Osteoblast (primary cell): ENCODE data around the gene INAVA. TPM values are rescaled to one million over a fixed set of nuclear protein-coding genes. Genes with fewer than 3 reads are reported as not detected.

ENCODE experiments used
- DNase-seq: peaks from one replicate; pipeline ENCODE4 v3.0.0; 2011; ENCODE audit warnings: low spot score, mixed read lengths; ENCODE audit not compliant: insufficient read length; ENCODE audit errors: missing footprints
- H2AFZ ChIP-seq: 2 replicates; pipeline ENCODE4 v1.6.0; 2011; ENCODE audit warnings: mild to moderate bottlenecking, low read length
- H3K27ac ChIP-seq: 2 replicates; pipeline ENCODE4 v1.5.1; 2011; ENCODE audit warnings: mild to moderate bottlenecking, low read depth, low read length, moderate library complexity
- H3K27me3 ChIP-seq: 2 replicates; pipeline ENCODE4 v1.6.0; 2012; ENCODE audit warnings: mild to moderate bottlenecking, control low read depth, inconsistent platforms, low read length, moderate library complexity; ENCODE audit not compliant: insufficient read depth
- H3K36me3 ChIP-seq: 2 replicates; pipeline ENCODE4 v1.5.1; 2011; ENCODE audit warnings: mild to moderate bottlenecking, low read length, control low read depth, moderate library complexity; ENCODE audit not compliant: insufficient read depth
- H3K4me1 ChIP-seq: 2 replicates; pipeline ENCODE4 v1.5.1; 2011; ENCODE audit warnings: mild to moderate bottlenecking, low read length, control low read depth, moderate library complexity; ENCODE audit not compliant: insufficient read depth
- H3K4me2 ChIP-seq: 2 replicates; pipeline ENCODE4 v1.6.0; 2011; ENCODE audit warnings: mild to moderate bottlenecking, low read length; ENCODE audit not compliant: insufficient read depth
- H3K4me3 ChIP-seq: fragments of 200-600 bp; sonication (generic); 3 replicates; pipeline ENCODE4 v1.5.1; 2012; ENCODE audit warnings: mild to moderate bottlenecking, low read length, inconsistent platforms; ENCODE audit not compliant: insufficient read depth
- H3K79me2 ChIP-seq: 2 replicates; pipeline ENCODE4 v1.6.0; 2012; ENCODE audit warnings: mild to moderate bottlenecking, low read length, control low read depth, inconsistent platforms; ENCODE audit not compliant: insufficient read depth
- H3K9me3 ChIP-seq: 2 replicates; pipeline ENCODE4 v1.5.1; 2011; ENCODE audit warnings: low read depth, low read length, control low read depth
- H4K20me1 ChIP-seq: 2 replicates; pipeline ENCODE4 v1.6.0; 2012; ENCODE audit warnings: mild to moderate bottlenecking, low read length, control low read depth; ENCODE audit not compliant: insufficient read depth
- CTCF ChIP-seq: IDR thresholded peaks from 2 replicates; pipeline ENCODE4 v1.5.1; 2011; ENCODE audit warnings: mild to moderate bottlenecking, low read depth, low read length, moderate library complexity; ENCODE audit errors: extremely low read depth
- total RNA-seq: library from RNA; depleted of rRNA; stranded (reverse); fragments of >200 nt; gene quantifications from 2 replicates; pipeline ENCODE4 v1.2.3, GENCODE V29; 2012

Gene INAVA
- total RNA-seq, 1 donor, result 0.36 TPM

GRCh38 chr1:200906491-200906890 lies 11.8 kb downstream of the INAVA start:
- no peak for TF ChIP-seq CTCF
- H2AFZ ChIP-seq, result no peak overlapping the region
- no peak overlapping the region for H3K27ac ChIP-seq
- H3K79me2 ChIP-seq, result no peaks in the 10 kb centered on the region
- no peak overlapping the region for H3K4me3 ChIP-seq
- no peak overlapping the region for H3K4me2 ChIP-seq
- H3K27me3 ChIP-seq, result peaks cover 3% of the 10 kb centered on the region
- no peaks in the 10 kb centered on the region for H3K4me1 ChIP-seq
- no peaks in the 10 kb centered on the region for H3K36me3 ChIP-seq
- no peaks in the 10 kb centered on the region for H3K9me3 ChIP-seq
- no peak for DNase-seq
- H4K20me1 ChIP-seq, result no peaks in the 10 kb centered on the region

- no peak for TF ChIP-seq CTCF
- no peaks in the 10 kb centered on the region for H3K36me3 ChIP-seq
- DNase-seq, result peak; percentile 87
- no peak overlapping the region for H3K4me2 ChIP-seq
- no peak overlapping the region for H3K27ac ChIP-seq
- H3K4me3 ChIP-seq, result no peak overlapping the region
- H2AFZ ChIP-seq, result no peak overlapping the region
- no peaks in the 10 kb centered on the region for H3K9me3 ChIP-seq
- no peaks in the 10 kb centered on the region for H3K4me1 ChIP-seq
- H4K20me1 ChIP-seq, result no peaks in the 10 kb centered on the region
- no peaks in the 10 kb centered on the region for H3K79me2 ChIP-seq
- peaks cover 3% of the 10 kb centered on the region for H3K27me3 ChIP-seq
Measured at GRCh38 chr1:200907611-200908097, 13.0 kb downstream of the INAVA start.

GRCh38 chr1:200908191-200908868 lies 13.6 kb downstream of the INAVA start:
- H3K79me2 ChIP-seq, result no peaks in the 10 kb centered on the region
- no peaks in the 10 kb centered on the region for H4K20me1 ChIP-seq
- H3K27ac ChIP-seq, result no peak overlapping the region
- H3K4me2 ChIP-seq, result no peak overlapping the region
- peaks cover 3% of the 10 kb centered on the region for H3K27me3 ChIP-seq
- no peaks in the 10 kb centered on the region for H3K4me1 ChIP-seq
- H3K36me3 ChIP-seq, result no peaks in the 10 kb centered on the region
- DNase-seq, result no peak
- no peaks in the 10 kb centered on the region for H3K9me3 ChIP-seq
- no peak for TF ChIP-seq CTCF
- H2AFZ ChIP-seq, result no peak overlapping the region
- no peak overlapping the region for H3K4me3 ChIP-seq

- no peak for DNase-seq
- Histone ChIP-seq H3K4me1 (no peaks in the 10 kb centered on the region), H3K27ac (no peak overlapping the region), H2AFZ (no peak overlapping the region), H3K27me3 (peaks cover 3% of the 10 kb centered on the region), H3K9me3 (no peaks in the 10 kb centered on the region), H3K79me2 (no peaks in the 10 kb centered on the region), H3K4me2 (no peak overlapping the region), H3K4me3 (no peak overlapping the region), H4K20me1 (no peaks in the 10 kb centered on the region), H3K36me3 (no peaks in the 10 kb centered on the region)
- no peak for TF ChIP-seq CTCF
Measured at GRCh38 chr1:200909071-200909470, 14.4 kb downstream of the INAVA start.
